ENCODE data around the gene NNMT.

Gene NNMT

DNA sequence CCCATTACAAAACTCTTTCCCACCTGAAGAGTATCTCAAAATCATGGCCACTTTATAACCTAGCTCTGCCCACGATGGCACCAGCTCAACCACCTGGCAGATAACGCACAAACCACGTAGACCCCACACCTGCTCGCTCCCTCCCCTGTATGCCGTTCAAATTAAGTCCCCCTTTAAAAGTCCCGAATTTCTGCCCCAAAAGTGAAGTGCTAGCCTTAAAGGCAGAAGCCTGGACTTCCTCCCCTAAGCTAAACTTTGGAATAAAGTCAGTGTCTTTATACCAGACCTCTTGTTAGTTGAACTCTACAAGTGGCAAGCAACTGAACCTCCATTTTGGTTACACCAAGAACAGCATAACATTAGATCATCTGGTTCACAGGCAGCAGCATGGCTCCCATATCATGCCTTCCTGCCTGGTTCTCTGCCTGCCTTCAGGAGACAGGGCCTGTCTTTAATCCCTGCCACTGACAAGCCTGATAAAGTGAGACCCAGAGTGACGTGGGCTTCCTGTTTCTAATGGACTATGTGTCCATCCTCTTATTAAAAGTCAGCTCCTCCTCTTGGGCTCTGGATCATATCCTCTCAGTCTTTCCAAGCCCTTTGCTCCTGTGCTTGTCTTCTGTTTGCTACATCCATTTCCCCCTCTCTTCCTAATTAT is 32.6 kb upstream of the NNMT start:
- DNase-seq = no peak

GRCh38 chr11:114264381-114264780 is 31.8 kb upstream of the NNMT start:
- DNase-seq = no peak

- no peak for DNase-seq
Observed at GRCh38 chr11:114265122-114265878, 30.9 kb upstream of the NNMT start.

GRCh38 chr11:114269498-114269897 is 26.7 kb upstream of the NNMT start:
- DNase-seq = no peak

DNA sequence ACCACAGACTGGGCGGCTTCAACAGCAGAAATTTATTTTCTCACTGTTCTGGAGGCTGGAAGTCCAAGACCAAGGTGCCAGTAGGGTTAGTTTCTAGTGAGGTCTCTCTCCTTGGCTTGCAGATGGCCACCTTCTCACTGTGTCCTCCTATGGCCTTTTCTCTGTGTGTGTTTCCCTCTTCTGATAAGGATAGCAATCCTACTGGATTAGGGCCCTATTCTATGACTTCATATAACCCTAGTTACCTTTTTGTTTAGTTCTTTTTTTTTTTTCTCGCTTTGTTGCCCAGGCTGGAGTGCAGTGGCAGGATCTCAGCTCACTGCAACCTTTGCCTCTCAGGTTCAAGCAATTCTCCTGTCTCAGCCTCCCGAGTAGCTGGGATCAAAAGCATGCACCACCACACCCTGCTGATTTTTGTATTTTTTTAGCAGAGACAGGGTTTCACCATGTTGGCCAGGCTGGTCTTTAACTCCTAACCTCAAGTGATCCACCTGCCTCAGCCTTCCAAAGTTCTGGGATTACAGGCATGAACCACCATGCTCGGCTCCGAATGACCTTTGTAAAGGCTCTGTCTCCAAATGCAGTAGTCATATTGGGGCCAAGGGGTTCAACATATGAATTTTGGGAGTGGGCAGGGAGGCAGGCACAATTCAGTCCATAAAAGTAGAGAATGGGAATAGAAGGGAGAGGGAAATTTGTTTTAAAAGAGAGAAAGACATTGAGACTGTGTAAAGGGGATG is 25.5 kb upstream of the NNMT start:
- DNase-seq = no peak

DNA sequence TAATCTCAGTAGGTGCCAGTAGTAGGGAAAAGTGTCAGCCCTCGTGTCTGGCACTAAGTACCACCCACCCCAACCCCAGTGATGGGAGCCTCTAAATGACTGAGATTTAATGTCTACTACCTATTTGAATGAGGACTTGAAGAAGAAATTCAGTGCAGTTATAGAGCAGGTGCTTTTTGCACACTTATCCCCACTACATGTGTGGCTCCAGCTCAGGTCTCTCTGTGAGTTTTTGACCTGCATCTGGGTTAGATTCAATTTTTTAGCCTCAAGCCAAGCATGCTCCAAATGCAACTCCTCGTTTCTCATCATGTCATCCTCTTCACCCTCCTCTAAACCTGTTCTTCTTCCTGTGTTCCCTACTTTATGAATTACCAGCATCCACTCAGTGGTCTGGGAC is 24.9 kb upstream of the NNMT start:
- DNase-seq = no peak

DNA sequence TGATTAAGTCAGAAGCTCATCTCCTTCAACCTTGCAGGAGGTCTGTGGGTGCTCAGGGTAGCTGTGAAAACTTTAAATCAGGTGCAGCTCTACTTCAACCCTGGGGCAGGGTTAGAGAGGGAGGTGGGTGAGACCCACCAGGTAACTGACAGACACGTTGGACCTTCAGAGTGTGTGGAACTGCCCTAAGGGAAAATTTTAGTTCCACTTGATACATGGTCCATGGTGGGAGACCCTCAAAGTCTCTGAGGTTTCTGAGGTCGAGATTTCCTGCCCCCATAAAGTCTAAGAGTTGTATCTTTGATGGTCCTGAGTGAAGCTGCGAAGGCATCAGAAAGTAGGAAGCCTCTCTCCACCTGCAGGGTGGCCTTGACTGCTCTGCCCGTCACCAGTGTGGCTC is 23.9 kb upstream of the NNMT start:
- DNase-seq = no peak

DNA sequence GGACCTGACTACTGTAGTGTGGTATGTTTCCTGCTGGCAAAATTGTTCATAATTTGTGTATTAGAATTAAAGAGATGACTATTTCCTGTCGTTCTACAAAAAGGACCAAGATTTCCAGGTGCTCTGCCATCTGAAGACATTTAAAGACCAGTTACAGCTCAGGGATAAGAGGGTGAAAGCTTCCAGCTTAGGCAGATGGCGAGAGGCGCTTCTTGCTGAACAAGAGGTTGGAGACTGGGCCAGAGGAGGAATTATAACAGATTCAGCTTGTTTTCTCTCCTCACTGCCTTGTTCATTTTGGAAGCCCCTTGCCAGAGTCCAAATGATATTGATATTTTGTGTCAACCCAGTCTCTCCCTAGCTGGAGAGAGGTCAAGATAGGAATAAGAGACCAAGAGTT is 23.1 kb upstream of the NNMT start:
- no peak for DNase-seq

DNA sequence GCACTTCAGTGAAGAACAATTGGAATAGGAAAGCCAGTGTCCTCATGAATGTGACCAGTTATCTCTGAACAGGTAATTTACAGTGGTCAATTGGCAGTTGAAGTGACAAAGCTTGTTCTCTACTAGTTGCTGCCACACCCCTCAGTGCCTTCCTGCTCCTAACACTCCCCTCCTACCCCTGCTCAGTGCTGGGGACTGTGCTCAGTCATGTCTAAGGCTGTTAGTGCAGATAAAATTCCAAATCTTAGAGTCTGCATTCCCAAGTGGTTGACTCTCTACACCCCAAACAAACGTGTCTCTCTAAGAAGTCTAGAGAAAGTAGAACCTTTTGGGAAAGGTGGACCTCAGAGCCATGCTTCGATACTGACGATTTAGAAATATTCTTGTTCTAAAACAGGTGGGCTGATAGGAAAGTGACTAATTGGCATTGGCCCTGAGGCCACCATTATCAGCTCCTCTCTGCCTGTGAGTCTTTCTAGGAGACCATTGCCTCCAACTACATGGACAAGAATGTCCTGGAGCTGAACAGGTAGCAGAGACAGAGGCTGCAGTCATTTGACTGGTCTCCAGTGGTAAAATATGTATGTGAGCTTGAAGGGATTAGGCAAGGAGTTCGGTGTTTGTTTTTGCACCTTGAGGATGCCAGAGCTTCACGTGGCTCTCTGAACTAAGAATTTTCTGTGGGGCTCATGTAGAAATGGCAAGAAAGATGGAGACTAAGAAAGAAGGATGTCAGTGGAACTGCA is 22.1 kb upstream of the NNMT start:
- no peak for DNase-seq

DNA sequence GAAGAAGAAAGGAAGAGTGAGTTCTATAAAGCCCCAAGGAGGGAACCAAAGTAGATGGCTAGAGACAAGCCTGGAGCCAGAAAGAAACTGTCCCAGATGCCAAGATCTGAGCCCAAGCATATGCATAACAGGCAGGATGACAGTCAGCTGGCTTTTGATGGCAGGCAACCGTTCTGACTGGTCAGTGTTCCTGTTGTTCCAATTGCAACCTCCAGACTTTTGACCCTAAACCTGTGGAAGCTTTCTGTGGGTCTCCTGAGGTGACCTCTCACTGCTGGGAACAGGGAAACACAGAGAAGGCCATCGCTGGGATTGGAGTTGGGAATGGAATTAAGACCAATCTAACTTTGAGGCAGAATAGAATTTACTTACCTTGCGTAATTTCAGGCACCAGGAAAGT is 21.6 kb upstream of the NNMT start:
- DNase-seq = no peak

DNA sequence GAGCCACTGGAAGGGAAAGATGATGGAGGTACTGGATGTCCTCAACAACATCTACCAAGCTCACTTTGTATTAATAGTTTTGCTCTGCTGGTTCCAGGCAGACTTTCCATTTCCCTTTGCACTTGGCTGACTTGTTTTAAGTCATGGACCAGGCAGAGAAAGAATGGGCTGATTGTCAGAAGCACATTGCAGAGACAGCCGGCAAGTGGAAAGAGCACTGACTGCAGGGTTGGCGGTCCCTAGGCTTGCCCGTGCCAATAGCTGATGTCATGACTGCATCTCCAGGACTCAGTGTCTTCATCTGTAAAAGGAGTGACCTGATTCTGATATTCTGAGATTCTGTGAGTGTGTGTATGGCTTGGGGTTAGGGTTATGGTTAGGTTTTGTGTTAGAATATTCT is 20.9 kb upstream of the NNMT start:
- no peak for DNase-seq

- DNase-seq = no peak
Observed at GRCh38 chr11:114276077-114276476, 20.1 kb upstream of the NNMT start.

DNA sequence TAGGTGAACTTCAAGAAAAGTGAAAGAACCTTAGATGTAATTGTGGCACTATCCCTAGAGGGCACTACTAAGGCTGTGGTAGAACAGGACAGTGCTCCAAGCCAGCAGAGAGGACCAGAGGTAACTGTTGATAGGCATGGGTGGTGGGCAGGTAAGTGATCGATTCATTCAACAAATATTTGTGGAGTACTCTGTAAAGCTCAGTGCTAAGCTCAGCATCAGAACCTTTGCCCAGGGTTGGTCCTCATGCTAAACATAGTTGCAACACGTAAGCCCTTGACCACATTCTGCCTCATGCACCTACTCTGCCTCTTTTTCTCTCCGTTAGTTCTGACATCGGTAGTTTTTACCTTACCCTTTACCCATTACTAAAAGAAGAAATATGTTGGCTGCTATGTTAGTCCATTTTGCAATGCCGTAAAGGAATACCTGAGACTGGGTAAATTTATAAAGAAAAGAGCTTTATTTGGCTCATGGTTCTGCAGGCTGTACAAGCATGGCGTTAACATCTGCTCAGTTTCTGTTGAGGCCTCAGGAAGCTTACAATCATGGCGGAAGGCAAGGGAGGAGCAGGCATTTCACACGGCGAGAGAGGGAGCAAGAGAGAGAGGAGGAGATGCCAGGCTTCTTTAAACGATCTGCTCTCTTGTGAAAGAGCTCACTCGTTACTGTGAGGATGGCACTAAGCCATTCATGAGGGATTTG is 18.4 kb upstream of the NNMT start:
- no peak for DNase-seq

GRCh38 chr11:114278342-114279065 is 17.7 kb upstream of the NNMT start:
- DNase-seq = no peak

DNA sequence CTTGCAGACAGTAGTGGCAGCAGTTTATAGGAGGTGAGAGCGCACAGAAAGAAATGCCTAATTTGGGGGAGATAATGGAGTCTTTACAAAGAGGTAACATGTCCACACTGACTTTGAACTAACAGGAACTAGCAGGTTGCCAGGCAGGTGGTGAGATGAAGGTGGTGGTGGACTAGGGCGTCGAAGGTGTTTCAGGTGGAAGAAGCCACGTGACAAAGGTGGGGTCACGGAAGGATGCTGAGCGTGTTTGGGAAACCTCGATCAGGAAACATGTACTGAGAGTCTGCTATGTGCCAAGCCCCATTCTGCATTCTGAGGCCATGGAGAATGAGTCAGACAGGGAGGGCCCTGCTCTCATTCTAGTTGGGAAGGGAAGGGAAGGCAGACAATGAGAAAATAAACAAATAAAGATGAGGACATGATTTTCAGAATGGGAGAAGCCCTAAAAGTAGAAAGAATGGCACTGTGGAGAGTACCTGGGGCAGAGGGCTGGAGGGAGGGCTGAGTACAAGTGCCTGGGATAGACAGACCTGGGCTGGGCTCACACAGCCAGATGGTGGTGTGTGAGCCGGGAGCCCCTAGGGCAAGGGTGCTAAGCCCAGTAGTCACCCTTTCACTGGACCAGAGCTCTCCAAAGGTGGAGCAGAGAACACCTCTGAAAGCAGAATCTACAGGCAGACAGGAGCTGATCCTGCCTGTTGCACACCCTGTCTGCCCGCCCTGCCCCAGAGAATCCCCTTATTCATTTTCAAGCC is 16.2 kb upstream of the NNMT start:
- no peak for DNase-seq

- peak; percentile 89 for DNase-seq
Observed at GRCh38 chr11:114280696-114281095, 15.5 kb upstream of the NNMT start.

GRCh38 chr11:114281388-114281956 is 14.7 kb upstream of the NNMT start:
- DNase-seq = peak; percentile 36

DNA sequence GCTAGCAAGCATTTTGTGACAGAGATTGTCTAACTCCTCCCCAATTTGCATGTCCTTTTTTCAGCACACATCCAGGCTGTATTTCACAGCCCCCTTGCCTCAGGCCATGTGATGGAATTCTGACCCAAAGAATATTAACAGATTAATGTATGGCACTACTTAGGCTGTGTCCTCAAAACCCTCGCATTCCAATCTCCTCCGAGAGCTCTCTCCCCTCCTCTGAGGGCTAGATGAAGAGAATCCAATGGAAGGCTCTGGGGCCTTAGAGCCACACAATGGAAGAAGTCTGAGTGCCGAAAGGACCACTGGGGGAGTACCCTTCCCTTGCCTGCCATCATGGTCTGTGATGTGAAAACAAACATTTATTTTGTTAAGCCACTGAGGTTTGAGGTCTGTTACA is 13.7 kb upstream of the NNMT start:
- DNase-seq = no peak

DNA sequence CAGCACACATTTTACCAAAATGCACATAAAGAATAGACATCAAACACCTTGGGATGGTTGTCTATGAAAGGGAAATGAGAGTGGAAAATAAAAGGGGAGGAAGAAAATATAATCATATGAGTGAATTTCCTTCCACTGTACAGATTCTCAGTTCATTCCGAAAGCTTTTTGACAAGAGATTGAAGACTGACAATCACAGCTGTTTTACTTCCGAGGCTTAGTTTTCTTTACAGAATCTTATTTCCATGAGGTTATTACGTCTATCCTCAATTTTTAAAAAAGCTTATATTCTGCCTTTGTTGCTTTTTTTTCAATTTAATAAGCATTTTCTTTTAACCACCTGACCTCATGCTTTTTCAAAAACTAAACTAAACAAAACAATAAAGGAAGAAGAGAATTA is 12.8 kb upstream of the NNMT start:
- no peak for DNase-seq

DNA sequence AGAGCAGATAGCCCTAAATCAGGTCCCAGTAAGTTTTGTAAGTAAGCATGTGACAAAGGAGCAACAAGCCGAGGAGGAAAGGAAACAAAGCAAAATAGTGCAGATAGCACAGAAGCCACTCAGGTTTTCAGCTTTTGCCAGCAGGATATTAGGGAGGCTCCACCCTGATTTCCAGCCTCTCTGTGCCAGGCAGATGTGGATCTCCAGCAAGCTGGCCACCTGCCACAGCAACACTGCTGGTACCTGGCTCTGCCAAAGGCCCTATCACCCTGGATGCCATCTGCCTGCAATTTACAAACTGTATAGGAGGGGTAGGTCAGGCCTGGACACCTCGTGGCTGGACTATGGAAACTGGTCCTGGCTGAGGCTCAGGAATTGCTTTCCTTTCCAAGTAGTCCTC is 12.2 kb upstream of the NNMT start:
- DNase-seq = no peak

DNA sequence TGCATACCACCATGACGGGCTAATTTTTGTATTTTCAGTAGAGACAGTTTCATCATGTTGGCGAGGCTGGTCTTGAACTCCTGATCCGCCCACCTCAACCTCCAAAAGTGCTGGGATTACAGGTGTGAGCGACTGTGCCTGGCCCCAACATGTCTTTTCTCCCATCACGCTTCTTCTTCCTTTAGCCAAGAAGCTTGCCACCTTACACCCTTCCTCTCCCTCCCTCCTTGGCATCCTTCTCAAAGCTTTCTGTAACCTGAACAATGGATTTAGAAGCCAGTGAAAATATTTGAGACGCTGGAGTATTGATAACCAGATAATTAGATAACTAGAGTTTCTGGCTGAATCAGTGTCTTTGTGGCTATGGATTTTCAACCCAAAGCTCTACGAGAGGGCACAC is 11.3 kb upstream of the NNMT start:
- DNase-seq = no peak
